ENCODE measurements around the gene CNTN4. TPM values are rescaled to one million over a fixed set of nuclear protein-coding genes. Genes with fewer than 3 reads are reported as not detected.

CNTN4 gene
- total RNA-seq, 2 donors from 2014 or later, result 3.7 to 4.1 TPM

- no peak for ATAC-seq
- no peak for DNase-seq
- intact Hi-C loops (cut with DNase I), result no loop called here
These were observed 757.8 kb downstream of the CNTN4 start for GRCh38 chr3:2856138-2857133.

GRCh38 chr3:2860626-2861025 lies 762.0 kb downstream of the CNTN4 start:
- intact Hi-C loops (cut with DNase I), result no loop called here
- DNase-seq, result no peak
- ATAC-seq, result no peak

GRCh38 chr3:2861120-2861519 lies 762.5 kb downstream of the CNTN4 start:
- DNase-seq, result no peak
- ATAC-seq, result no peak
- intact Hi-C loops (cut with DNase I), result no loop called here

GRCh38 chr3:2861920-2862319 lies 763.3 kb downstream of the CNTN4 start:
- DNase-seq (no peak), ATAC-seq (no peak)
- intact Hi-C loops (cut with DNase I), result no loop called here

GRCh38 chr3:2862366-2862765 lies 763.7 kb downstream of the CNTN4 start:
- intact Hi-C loops (cut with DNase I), result no loop called here
- DNase-seq (no peak), ATAC-seq (no peak)

- intact Hi-C loops (cut with DNase I), result no loop called here
- DNase-seq (no peak), ATAC-seq (no peak)
These were observed 764.5 kb downstream of the CNTN4 start for GRCh38 chr3:2863127-2863526.

GRCh38 chr3:2869905-2870304 lies 771.2 kb downstream of the CNTN4 start:
- intact Hi-C loops (cut with DNase I), result no loop called here
- DNase-seq (no peak), ATAC-seq (no peak)

GRCh38 chr3:2870724-2871333 lies 772.2 kb downstream of the CNTN4 start:
- peak in 1 of 2 donors; percentile 69 for ATAC-seq
- intact Hi-C loops (cut with DNase I), result no loop called here

GRCh38 chr3:2872884-2873283 lies 774.2 kb downstream of the CNTN4 start:
- ATAC-seq (peak in 1 of 2 donors; percentile 79), DNase-seq (no peak)
- intact Hi-C loops (cut with DNase I), result no loop called here

More at GRCh38 chr3:2870724-2871333, 772.2 kb downstream of the CNTN4 start:
- DNase-seq, result no peak

GRCh38 chr3:2873986-2874385 lies 775.3 kb downstream of the CNTN4 start:
- intact Hi-C loops (cut with DNase I), result no loop called here
- DNase-seq (no peak), ATAC-seq (peak; percentile 34 to 47)

- intact Hi-C loops (cut with DNase I), result no loop called here
- DNase-seq (no peak), ATAC-seq (no peak)
These were observed 777.0 kb downstream of the CNTN4 start for GRCh38 chr3:2875699-2876098.

GRCh38 chr3:2876362-2876761 lies 777.7 kb downstream of the CNTN4 start:
- no peak for DNase-seq
- intact Hi-C loops (cut with DNase I), result no loop called here
- no peak for ATAC-seq

- ATAC-seq, result no peak
- DNase-seq, result no peak
- intact Hi-C loops (cut with DNase I), result no loop called here
These were observed 780.4 kb downstream of the CNTN4 start for GRCh38 chr3:2879023-2879422.

- DNase-seq (no peak), ATAC-seq (no peak)
- intact Hi-C loops (cut with DNase I), result no loop called here
These were observed 780.9 kb downstream of the CNTN4 start for GRCh38 chr3:2879587-2879986.

GRCh38 chr3:2880218-2880756 lies 781.6 kb downstream of the CNTN4 start:
- ATAC-seq (peak in 1 of 2 donors; percentile 77), DNase-seq (no peak)
- intact Hi-C loops (cut with DNase I), result no loop called here

- no peak for DNase-seq
- intact Hi-C loops (cut with DNase I), result no loop called here
These were observed 784.6 kb downstream of the CNTN4 start for GRCh38 chr3:2883283-2883682.

GRCh38 chr3:2888592-2888991 lies 789.9 kb downstream of the CNTN4 start:
- DNase-seq (no peak), ATAC-seq (no peak)
- intact Hi-C loops (cut with DNase I), result no loop called here

More at GRCh38 chr3:2883283-2883682, 784.6 kb downstream of the CNTN4 start:
- ATAC-seq, result no peak

- no peak for ATAC-seq
- intact Hi-C loops (cut with DNase I), result no loop called here
- no peak for DNase-seq
These were observed 791.1 kb downstream of the CNTN4 start for GRCh38 chr3:2889736-2890135.

- ATAC-seq, result peak in 1 of 2 donors; percentile 66
- intact Hi-C loops (cut with DNase I), result no loop called here
These were observed 797.8 kb downstream of the CNTN4 start for GRCh38 chr3:2896308-2896939.

GRCh38 chr3:2897821-2898220 lies 799.2 kb downstream of the CNTN4 start:
- no peak for DNase-seq
- intact Hi-C loops (cut with DNase I), result no loop called here
- ATAC-seq, result no peak

More at GRCh38 chr3:2896308-2896939, 797.8 kb downstream of the CNTN4 start:
- DNase-seq, result no peak
